C4-2B (cell line): Measurements from ENCODE around the gene SLC25A34.

Experiments used
- ZFX ChIP-seq: fragments of 450-650 bp; IDR thresholded peaks from 2 replicates; pipeline ENCODE4 v1.6.1; 2017
- TF ChIP-seq, protein P1 (sequence below): fragments of 450-650 bp; conservative IDR thresholded peaks from 2 replicates; pipeline ENCODE4 v1.5.1; 2017; ENCODE audit warnings: mild to moderate bottlenecking

DNA sequence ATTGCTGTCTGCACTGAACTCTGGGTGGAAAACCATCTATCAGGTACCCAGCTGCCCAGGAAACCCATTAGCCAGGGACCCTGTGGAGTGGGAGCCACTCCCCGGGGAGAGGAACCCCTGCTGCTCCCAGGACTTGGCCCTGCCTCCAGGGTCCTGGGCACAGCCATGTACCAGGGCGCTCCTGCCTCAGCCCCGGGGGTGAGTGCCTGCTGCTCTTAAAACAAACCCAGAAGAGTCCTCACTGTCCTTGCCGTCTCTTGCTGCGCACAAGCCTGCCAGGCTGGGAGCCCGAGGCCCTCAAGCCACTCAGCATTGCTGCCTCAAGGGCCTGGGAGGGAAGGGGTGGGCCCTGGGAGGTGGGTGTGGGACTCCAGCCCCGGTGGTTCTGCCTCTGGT is 3.4 kb upstream of the SLC25A34 start:
- TF ChIP-seq, protein P1, sequence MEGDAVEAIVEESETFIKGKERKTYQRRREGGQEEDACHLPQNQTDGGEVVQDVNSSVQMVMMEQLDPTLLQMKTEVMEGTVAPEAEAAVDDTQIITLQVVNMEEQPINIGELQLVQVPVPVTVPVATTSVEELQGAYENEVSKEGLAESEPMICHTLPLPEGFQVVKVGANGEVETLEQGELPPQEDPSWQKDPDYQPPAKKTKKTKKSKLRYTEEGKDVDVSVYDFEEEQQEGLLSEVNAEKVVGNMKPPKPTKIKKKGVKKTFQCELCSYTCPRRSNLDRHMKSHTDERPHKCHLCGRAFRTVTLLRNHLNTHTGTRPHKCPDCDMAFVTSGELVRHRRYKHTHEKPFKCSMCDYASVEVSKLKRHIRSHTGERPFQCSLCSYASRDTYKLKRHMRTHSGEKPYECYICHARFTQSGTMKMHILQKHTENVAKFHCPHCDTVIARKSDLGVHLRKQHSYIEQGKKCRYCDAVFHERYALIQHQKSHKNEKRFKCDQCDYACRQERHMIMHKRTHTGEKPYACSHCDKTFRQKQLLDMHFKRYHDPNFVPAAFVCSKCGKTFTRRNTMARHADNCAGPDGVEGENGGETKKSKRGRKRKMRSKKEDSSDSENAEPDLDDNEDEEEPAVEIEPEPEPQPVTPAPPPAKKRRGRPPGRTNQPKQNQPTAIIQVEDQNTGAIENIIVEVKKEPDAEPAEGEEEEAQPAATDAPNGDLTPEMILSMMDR = no peak
- TF ChIP-seq ZFX = no peak
